K562 treated with DMSO at 1 percent for 24 hours (cell line): ENCODE data around the gene APLP1. TPM values are rescaled to one million over a fixed set of nuclear protein-coding genes. Genes with fewer than 3 reads are reported as not detected.

Experiments
- total RNA-seq: library from RNA; unstranded; fragments of 300-600 nt; gene quantifications from 2 replicates; pipeline ENCODE4 v1.2.3, GENCODE V29; 2022; ENCODE audit warnings: low read depth; ENCODE audit not compliant: insufficient read depth

The APLP1 gene
- 21.4 and 23.2 TPM in 2 replicates for total RNA-seq

DNA sequence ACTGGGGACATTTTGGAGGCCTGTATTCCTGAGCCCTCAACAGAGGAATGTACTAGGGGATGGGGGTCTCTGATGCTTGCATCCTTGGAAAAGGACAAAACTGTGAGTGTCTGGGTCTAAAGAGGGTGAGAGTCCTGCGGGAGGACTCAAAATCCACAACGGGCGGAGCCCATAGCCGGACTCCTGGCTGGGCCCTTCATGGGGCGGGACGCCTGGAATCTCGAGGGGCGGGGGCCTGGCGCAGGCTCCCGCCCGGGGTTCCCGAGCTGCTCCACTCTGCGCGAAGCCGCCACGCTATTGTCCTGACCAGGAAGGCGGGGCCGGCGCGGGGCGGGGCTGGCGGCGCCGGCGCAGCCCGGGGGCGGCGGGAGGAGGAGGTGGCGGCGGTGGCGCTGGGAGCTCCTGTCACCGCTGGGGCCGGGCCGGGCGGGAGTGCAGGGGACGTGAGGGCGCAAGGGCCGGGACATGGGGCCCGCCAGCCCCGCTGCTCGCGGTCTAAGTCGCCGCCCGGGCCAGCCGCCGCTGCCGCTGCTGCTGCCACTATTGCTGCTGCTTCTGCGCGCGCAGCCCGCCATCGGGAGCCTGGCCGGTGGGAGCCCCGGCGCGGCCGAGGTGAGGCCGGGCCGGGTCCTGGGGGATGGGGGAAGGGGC lies at the start of gene APLP1:
TSS of gene APLP1 (plus strand) at position 403 of the 651 bp plus-strand sequence. CDS start at position 466, 63 bp downstream.

DNA sequence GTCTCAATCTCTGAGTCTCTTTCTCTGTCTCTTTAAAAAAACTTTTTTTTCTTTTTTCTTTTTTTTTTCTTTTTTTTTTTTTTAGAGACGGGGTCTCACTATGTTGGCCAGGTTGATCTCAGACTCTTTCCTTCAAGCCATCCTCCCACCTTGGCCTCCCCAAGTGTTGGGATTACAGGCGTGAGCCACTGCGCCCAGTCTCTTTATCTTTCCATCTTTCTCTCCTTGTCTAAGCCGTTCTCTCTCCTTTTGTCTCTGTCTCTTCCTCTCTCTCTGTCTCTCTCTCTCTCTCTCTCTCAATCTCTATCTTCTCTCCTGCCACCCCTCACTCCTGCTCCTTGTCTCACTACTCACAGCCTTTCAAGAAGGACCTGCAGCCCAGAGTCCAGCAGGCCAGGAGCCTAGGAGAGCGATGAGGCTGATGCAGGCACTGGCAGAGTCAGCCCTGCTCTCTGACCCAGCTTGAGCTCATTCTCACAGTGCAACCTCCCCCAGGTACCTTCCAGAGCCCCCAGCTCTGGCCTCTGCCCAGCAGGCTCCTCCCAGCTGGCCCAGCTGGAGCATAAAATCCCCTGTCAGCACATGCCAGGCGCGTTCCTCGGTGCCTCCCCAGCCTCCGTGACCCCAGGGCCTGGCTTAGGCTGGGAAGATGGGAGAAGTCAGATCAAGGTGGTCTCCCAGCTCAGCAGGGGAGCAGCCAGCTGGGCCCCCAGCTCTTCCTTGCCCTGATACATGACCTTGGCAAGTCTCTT lies 16.2 kb upstream of the APLP1 start, which contains the start of gene NPHS1:
TSS of gene NPHS1 (minus strand) at position 476 of the 752 bp plus-strand sequence. CDS start 667 bp downstream, outside the sequence.

DNA sequence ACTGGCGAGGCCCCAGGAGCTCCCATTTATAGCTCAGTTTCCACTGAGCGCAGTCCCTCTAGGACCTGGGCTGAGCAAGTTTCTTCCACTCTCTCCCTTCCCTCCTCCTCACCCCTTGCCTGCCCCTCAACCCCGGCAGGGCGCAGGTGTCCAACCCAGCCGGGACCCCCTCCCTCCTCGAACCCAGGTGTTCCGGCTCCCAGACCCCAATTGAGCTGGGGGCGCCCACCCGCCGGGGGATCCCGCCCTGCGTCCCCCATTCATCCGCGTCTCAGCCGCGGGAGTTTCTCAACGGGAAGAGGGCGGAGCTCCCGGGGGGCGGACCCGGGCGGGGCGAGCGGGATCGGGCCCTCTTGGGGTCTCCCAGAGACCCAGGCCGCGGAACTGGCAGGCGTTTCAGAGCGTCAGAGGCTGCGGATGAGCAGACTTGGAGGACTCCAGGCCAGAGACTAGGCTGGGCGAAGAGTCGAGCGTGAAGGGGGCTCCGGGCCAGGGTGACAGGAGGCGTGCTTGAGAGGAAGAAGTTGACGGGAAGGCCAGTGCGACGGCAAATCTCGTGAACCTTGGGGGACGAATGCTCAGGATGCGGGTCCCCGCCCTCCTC lies 11.7 kb upstream of the APLP1 start, which contains the start of gene KIRREL2:
TSS of gene KIRREL2 (plus strand) at position 366 of the 604 bp plus-strand sequence. CDS start at position 575, 209 bp downstream.

DNA sequence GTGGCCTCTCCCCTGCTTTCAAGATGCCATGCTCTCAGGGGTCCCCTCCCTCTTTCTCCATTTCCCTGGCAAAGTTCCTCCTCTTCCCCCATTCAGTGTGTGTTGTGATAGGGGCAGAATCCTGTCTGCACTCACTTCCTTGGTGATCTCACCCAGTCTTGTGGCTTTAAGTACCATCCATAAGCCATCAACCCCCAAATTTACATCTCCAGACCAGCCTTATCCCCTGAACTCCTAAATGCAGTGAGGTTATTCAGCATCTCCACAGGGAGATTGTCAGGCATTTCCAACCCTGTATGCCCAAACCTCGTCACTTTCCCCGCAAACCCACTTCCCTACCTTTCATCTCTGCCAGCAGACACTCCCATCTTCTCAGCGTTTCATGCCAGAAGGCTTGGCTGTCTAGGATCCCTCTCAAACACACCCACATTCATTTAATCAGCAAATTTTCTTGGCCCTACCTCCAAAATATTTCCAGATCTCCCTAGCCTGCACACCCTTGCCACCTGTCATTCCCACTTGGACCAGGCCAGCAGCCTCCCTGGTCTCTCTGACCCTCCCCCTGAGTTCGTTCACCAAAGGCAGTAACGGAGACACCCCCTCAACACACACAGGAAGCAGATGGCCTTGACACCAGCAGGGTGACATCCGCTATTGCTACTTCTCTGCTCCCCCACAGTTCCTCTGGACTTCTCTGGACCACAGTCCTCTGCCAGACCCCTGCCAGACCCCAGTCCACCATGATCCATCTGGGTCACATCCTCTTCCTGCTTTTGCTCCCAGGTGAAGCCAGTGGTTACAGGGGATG lies 33.7 kb downstream of the APLP1 start, which contains the start of gene HCST:
TSS of gene HCST (plus strand) at position 676 of the 808 bp plus-strand sequence. CDS start at position 741, 65 bp downstream.

DNA sequence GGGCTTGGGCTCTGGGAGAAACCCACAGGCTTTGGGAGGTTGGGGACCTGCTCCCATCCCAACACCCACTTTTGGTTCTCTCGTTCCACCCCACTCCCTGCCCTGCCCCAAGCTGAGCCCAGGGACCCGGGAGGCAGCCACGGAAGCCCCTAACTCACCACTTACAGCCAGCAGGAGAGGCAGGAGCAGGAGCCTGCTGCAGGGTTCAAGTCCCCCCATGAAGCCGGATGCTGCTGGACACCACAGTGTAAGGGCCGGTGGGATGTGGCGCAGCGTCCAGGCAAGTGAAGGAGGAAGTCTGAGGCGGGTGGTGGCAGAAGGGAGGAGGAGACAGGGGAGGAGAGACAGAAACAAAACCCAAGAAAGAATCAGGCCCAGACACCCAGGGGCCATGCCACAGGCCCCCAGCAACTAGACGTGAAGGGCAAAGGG lies 39.7 kb downstream of the APLP1 start, which contains the start of gene TYROBP:
TSS of gene TYROBP (minus strand) at position 286 of the 432 bp plus-strand sequence. CDS start at position 219, 67 bp downstream.

Other genes with a start within 250 kb of the APLP1 start
- gene RBM42, start 239.5 kb upstream of the APLP1 start, total RNA-seq: 282 and 289 TPM in 2 replicates
- 0.63 and 2.9 TPM in 2 replicates for gene ETV2, start 226.8 kb upstream of the APLP1 start, total RNA-seq
- gene COX6B1, start 220.3 kb upstream of the APLP1 start, total RNA-seq: 1,088 and 1,092 TPM in 2 replicates
- gene UPK1A, start 202.1 kb upstream of the APLP1 start, total RNA-seq: not detected in 2 replicates
- gene ZBTB32, start 164.0 kb upstream of the APLP1 start, total RNA-seq: not detected in 2 replicates
- 29.9 and 30.6 TPM in 2 replicates for gene KMT2B, start 150.6 kb upstream of the APLP1 start, total RNA-seq
- gene IGFLR1, start 126.1 kb upstream of the APLP1 start, total RNA-seq: 11.4 and 13.6 TPM in 2 replicates
- 5.4 and 6.3 TPM in 2 replicates for gene U2AF1L4, start 123.2 kb upstream of the APLP1 start, total RNA-seq
- 41.2 and 43.3 TPM in 2 replicates for gene PSENEN, start 122.9 kb upstream of the APLP1 start, total RNA-seq
- 22.5 and 26.8 TPM in 2 replicates for gene LIN37, start 120.0 kb upstream of the APLP1 start, total RNA-seq
- 1.5 TPM in 1 of 2 replicates, not detected in the other for gene HSPB6, start 111.5 kb upstream of the APLP1 start, total RNA-seq
- 20.6 and 24.1 TPM in 2 replicates for gene PROSER3, start 110.4 kb upstream of the APLP1 start, total RNA-seq
- 5.7 and 6.1 TPM in 2 replicates for gene ARHGAP33, start 93.0 kb upstream of the APLP1 start, total RNA-seq
- gene PRODH2, start 55.7 kb upstream of the APLP1 start, total RNA-seq: not detected in 2 replicates
- gene NPHS1, start 16.1 kb upstream of the APLP1 start, total RNA-seq: 2.2 and 2.4 TPM in 2 replicates
- 0.24 TPM in 1 of 2 replicates, not detected in the other for gene KIRREL2, start 11.7 kb upstream of the APLP1 start, total RNA-seq
- 6.9 and 7.5 TPM in 2 replicates for gene NFKBID, start 32.0 kb downstream of the APLP1 start, total RNA-seq
- gene HCST, start 34.0 kb downstream of the APLP1 start, total RNA-seq: not detected in 2 replicates
- gene TYROBP, start 39.7 kb downstream of the APLP1 start, total RNA-seq: 24.5 and 26.3 TPM in 2 replicates
- gene LRFN3, start 67.8 kb downstream of the APLP1 start, total RNA-seq: 0.32 and 0.80 TPM in 2 replicates
- gene SDHAF1, start 126.6 kb downstream of the APLP1 start, total RNA-seq: 65.0 and 68.6 TPM in 2 replicates
- gene SYNE4, start 140.2 kb downstream of the APLP1 start, total RNA-seq: 0.51 TPM in 1 of 2 replicates, not detected in the other
- 49.2 and 50.7 TPM in 2 replicates for gene ALKBH6, start 145.6 kb downstream of the APLP1 start, total RNA-seq
- gene CLIP3, start 164.3 kb downstream of the APLP1 start, total RNA-seq: 1.1 and 7.2 TPM in 2 replicates
- gene THAP8, start 185.7 kb downstream of the APLP1 start, total RNA-seq: 8.1 and 8.7 TPM in 2 replicates
- 40.2 and 43.2 TPM in 2 replicates for gene WDR62, start 186.3 kb downstream of the APLP1 start, total RNA-seq
- 0.70 TPM in 1 of 2 replicates, not detected in the other for gene OVOL3, start 242.6 kb downstream of the APLP1 start, total RNA-seq
- gene POLR2I, start 246.3 kb downstream of the APLP1 start, total RNA-seq: 89.6 and 182 TPM in 2 replicates
- 112 and 130 TPM in 2 replicates for gene TBCB, start 246.9 kb downstream of the APLP1 start, total RNA-seq